Astrocyte of the hippocampus (primary cell): ENCODE measurements around the gene RPL31.

ENCODE experiments used
- DNase-seq: peaks from one replicate; pipeline ENCODE4 v3.0.0; 2011; ENCODE audit warnings: low read depth, low spot score

Gene RPL31

GRCh38 chr2:101001691-101002561, at the start of gene RPL31:
TSS of gene RPL31 (plus strand) at chr2:101002289. CDS start at chr2:101002702, 413 bp downstream.
- peak; percentile 98 for DNase-seq

DNA sequence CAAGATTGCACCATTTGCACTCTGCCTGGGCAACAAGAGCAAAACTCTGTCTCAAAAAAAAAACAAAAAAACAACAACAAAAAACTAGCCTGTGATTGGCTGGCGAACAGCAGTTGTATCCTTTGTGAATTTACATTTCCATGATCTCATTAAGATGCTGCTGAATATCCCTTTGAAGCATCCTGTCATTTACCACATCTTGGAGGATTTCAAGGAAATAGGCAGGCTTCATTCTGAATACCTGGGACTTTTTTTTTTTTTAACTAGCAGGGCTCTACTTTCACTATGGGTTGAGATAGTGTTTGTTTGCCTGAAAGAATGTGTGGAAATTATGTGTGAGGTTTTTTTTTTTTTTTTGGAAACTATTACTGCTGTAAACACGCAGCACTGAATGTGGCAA, 49.6 kb upstream of the RPL31 start:
- DNase-seq: no peak

GRCh38 chr2:100953406-100954043, 48.6 kb upstream of the RPL31 start:
- no peak for DNase-seq

DNA sequence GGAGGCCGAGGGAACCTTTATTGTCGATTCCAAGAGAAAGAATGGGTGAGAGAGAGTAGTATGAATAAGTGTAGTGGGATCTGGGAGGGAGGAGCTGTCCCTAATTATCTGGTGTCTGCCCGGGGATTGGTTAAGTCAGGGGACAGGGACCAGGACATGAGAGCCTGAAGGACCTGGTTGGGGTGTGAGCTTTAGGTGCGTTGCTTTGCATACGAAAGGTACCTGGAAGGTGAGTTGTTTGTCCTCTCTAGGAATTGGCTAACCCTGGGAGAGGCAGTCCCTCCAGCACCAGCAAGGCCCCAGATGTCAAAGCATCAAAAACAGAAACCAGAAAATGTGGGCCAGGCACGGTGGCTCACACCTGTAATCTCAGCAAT, 48.1 kb upstream of the RPL31 start:
- no peak for DNase-seq

DNA sequence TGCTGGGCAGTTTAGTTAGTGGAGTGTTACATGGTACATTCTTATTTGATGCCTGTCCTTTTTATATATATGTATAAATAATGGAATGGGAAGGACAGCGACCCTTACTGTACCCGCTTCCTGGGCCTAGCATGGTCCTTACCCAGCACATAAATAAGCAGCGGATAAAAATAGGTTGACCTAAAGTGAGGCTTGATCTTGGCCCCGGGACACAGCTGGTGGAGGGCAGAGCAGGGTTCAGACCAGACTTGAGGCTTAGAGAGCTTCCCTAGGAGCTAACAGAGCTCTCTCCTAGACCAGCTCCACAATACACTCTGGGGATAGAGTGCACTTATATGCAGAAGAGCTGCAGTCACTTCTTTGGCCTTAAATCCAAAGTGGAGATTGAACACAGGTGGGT, 46.9 kb upstream of the RPL31 start:
- DNase-seq: no peak

GRCh38 chr2:100956081-100956480, 46.0 kb upstream of the RPL31 start:
- DNase-seq: no peak

DNA sequence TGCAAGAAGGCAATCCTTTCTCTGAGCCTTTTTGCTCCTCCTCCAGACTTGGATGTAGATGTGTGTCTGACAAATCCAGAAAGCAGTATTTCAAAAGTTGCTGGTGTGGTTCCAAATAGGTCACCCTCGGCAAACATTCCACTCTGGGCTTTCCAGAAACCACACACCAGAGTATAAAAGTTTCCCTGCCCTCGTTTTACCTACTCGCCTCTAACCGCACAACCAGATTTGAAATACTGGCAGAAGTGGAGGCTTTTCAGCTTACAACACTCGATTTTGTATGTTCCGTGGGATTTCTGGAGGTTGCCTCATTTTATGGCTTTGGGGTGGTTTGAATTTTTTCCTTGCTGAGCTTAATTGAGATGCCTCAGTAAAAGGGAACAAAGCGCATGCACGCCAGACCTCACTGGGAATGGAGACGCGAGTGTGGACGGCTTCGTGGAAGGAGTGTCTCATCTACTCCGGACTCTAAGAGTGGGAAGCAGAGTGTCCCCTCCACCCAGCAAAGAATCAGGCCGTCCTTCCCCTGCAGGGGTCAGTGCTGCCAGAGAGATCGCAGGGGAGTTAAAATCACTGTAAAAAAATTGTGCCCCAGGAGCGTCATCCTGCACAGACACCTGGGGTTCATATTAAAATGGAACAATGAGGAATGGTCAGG, 44.0 kb upstream of the RPL31 start:
- peak; percentile 94 for DNase-seq

DNA sequence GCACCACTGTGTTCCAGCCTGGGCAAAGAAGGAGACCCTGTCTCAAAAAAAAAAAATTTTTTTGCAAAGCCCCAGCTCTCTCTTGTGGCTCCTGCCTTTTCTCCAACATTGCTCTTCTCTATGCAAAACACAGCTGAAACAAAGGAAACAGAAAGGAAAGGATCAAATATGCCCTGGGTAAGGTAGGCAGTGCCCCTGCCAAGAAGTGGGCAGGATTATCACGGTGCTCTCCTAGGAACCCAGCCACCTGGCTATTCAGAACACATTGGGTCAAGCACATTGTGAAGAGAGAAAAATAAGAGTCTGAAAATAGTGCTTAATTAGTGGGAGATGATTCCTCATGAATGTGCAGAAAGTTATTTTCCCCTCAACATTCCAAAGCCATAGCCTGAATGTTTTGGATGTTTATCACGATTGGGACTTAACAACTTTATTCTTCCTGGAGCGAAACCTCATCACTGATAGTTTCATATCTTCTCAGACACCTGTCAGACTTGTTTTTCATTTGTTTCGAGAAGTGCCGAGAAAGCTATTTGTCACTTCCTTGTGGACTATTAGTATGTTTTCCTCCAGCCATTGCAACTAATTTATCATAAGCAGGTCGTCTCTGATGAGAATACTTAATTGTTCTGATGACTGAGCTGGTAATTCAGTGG, 42.7 kb upstream of the RPL31 start:
- peak; percentile 71 for DNase-seq

DNA sequence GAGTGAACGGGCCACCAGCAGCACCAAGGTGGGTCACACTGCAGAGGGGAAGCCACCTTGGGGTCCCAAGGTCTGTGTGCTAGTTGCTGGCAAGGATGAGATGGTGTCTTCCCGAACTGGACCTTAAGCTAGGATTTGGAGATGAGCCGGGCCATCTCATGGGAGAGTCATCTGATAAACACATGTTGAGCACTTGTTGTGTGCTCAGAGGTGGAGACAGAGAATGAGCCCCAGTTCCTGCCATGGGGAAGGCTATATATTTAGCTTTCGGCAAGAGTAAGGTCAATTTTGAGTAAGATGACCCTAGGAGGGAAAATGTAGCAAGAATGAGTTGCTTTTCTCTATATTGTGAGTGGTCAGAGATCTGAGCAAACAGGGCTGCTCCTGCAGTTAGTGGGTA, 41.4 kb upstream of the RPL31 start:
- no peak for DNase-seq

DNA sequence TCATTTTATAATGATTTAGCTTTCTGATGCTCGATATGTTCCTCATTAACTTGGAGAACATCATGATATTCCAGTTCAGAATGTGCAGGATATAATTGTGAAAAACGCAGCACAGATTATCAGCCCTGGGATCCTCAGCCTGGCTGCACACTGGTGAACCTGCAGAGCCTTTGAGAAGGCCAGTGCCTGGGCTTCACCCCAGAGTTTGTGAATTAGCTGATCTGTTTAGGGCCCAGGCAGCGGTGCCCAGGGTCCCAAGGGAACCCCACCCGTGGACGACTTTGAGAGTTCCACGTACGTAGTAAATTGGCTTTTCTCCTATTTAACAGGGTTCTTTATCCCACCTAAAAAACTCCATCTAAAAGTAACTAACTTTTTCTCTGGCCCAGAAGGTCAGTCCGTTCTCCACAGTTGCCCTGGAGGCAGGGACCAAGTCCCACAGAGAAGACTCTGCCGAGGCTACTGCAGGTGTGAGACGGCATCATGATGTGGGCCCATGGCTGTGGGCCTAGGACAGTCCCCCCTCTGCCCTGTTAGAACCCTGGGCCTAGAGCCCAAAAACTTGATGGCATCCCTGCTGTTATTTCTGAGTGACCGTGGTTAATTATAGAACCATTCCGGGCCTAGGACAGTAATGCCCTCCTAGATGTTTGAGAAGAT, 39.6 kb upstream of the RPL31 start:
- DNase-seq: no peak

DNA sequence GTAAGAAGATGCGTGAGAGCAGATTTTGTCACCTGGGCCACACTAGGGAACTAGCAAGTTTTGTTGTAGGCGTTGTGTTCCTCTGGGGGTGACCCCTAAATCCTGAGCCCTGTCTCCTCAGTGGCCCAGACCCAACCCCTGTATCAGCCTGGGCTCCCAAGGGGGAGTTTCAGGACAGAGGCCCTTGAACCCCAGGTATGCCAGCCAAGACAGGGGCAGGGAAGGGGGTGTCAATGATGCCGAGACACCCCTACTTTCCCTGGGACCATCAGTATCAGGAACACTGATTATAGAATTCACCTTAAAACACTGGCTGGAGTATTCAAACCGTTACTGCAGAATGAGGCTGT, 39.1 kb upstream of the RPL31 start:
- DNase-seq: no peak

GRCh38 chr2:100964222-100964621, 37.9 kb upstream of the RPL31 start:
- DNase-seq: no peak

DNA sequence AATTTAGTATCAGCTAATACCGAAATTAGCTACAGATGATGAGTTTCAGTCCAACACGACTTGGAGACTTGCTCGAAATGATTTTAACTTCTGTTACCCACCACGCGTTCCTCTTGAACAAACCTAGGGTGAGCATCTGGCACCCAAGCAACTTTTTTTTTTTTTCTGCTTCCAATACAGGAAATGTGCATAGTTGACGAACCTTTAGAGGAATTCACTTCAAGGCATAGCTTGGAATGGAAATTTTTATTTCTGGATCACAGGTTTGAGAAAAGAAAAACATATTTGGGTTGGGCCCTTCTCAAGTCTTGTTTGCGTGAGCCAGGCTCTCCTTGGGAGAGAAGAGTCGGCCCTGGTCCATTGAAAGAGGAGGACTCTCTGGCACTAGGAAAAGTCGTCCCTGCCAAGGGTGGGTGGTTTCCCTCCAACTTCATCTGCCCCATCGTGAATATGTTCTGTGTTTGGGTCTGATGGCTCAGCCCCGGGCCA, 37.4 kb upstream of the RPL31 start:
- no peak for DNase-seq

- no peak for DNase-seq
Measured at GRCh38 chr2:100965596-100965995, 36.5 kb upstream of the RPL31 start.

DNA sequence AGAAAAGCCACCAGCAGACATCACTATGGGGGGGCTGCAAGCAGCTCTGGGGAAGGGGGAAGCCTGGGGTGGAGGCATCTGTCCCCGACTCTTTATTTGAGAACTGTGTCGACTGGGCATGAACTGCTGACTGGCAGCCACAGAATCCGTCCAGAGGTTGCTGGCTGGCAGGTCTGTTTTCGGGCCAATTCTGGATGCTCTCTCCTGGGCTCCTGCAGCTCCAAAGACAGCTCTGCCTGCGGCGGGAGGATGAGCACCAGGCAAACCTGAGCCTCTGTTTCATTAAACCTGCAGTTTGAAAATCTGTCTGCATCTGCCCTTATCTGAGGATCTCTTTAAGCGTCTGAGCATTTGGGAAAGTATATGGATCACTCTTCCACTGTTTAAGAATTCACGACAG, 34.4 kb upstream of the RPL31 start:
- no peak for DNase-seq

DNA sequence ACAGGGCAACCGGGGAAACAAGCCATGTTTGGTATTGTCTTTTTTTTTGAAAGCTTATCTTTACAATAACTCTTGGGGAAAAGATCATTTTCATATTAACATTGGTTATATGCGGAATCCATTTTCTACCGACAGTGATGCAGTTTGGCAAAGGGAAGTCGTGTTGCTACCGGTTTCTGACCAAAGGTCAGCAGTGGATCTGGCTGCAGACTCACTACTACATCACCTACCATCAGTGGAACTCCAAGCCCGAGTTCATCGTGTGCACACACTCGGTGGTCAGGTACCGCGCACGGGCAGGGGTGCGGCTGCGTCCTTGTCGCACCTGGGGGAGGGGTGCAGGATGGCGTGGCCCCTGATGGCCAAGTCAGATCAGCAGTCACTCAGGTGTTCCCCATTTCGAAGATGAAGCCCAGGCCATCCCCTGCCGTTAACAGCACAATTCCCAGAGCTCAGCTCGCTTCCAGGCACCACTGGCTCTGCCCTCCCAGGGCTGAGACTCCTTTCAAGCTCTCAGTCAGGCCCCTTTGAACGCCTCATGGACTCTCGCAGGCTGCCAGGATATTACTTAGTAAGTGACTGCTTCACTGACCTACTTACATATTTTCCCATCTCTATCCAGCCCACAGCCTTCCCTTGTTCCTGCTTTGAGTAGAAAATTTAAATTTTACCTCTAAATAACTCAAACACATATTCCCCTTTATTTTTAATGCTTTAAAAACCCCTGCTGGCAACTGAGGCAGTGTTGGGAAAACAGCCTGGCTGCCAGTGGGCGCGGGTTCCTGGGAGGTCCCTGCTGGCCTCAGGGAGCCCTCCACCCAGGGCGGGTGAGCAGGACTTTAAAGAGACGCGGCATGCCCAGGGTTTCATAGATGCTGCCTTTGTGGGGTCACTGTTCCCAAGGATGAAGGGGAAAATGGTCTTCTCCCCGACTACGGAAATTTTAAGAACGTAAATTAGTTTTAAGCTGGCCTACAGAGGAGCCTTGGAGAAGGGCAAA, 33.6 kb upstream of the RPL31 start:
- DNase-seq: no peak

DNA sequence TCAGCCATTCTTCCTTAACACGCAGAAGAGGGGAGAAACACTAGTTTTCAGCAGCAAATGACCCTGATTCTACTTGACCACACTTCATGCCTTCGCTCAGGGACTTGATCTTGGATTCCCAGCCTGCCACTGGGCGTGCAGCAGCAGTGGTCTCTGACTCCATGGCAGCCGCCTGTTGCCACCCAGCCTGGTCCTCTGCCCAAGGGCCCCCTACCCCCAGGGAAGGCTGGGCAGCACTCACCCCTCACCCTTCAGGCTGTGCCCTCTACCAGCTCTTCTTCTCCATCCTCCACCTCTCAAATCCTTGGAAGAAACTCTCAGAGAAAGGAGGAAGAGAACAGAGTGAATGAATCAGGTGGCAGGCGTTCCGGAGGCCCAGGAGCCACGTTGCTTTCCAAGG, 32.1 kb upstream of the RPL31 start:
- DNase-seq: no peak

DNA sequence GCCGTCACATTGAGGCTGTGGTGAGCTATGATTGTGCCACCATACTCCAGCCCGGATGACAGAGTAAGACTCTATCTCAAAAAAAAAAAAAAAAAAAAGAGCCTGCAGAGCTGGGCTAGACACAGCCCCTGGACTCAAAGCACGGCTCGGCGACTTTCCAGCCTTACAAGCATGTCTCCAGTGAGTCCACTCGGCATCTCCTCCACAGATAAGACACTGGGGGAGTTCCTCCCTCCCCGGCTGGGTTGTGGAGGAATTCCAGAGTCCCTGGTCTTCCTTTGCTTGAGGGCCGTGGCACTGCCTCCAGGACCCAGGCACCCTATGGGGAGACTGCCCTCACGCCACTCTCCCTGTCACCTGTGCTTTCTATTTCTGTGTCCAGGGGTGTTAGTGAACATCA, 30.9 kb upstream of the RPL31 start:
- no peak for DNase-seq

- DNase-seq: no peak
Measured at GRCh38 chr2:100972452-100972851, 29.6 kb upstream of the RPL31 start.
